OCI-LY1 (cell line): Measurements from ENCODE around the gene L3MBTL3.

Experiments used
- H2AFZ ChIP-seq: fragments of 200-600 bp; sonication (generic), shearing (Covaris generic); 2 replicates; pipeline ENCODE4 v1.6.0; 2014; ENCODE audit warnings: antibody characterized with exemption, mild to moderate bottlenecking, low read length
- H3F3A ChIP-seq: fragments of 200-600 bp; sonication (generic), shearing (Covaris generic); 2 replicates; pipeline ENCODE4 v1.6.0; 2014; ENCODE audit warnings: mild to moderate bottlenecking, antibody characterized with exemption, low read length, moderate library complexity; ENCODE audit not compliant: insufficient read depth
- H3K27ac ChIP-seq: fragments of 200-600 bp; sonication (generic); 2 replicates; pipeline ENCODE4 v1.5.1; 2014; ENCODE audit warnings: low read length, mixed run types, mild to moderate bottlenecking, low read depth; ENCODE audit not compliant: poor library complexity, severe bottlenecking
- H3K27me3 ChIP-seq: fragments of 200-600 bp; sonication (generic); 2 replicates; pipeline ENCODE4 v1.6.0; 2014; ENCODE audit warnings: antibody characterized with exemption, mild to moderate bottlenecking, low read length, moderate library complexity; ENCODE audit not compliant: insufficient read depth
- H3K36me3 ChIP-seq: fragments of 200-600 bp; sonication (generic); 2 replicates; pipeline ENCODE4 v1.6.1; 2014; ENCODE audit warnings: mild to moderate bottlenecking, antibody characterized with exemption, low read length, moderate library complexity, mixed read lengths; ENCODE audit not compliant: insufficient read depth
- H3K4me1 ChIP-seq: fragments of 200-600 bp; sonication (generic); 2 replicates; pipeline ENCODE4 v1.5.1; 2014; ENCODE audit warnings: mild to moderate bottlenecking, low read length, moderate library complexity; ENCODE audit not compliant: insufficient read depth, severe bottlenecking
- H3K4me2 ChIP-seq: fragments of 200-600 bp; sonication (generic), shearing (Covaris generic); 2 replicates; pipeline ENCODE4 v1.6.1; 2014; ENCODE audit warnings: low read length
- H3K4me3 ChIP-seq: fragments of 200-600 bp; sonication (generic); 2 replicates; pipeline ENCODE4 v1.5.1; 2014; ENCODE audit warnings: low read length, low read depth, mild to moderate bottlenecking, mixed read lengths; ENCODE audit not compliant: poor library complexity, severe bottlenecking
- H3K79me2 ChIP-seq: fragments of 200-600 bp; shearing (Covaris generic); 2 replicates; pipeline ENCODE4 v1.6.1; 2016; ENCODE audit warnings: mixed run types, low read length, mixed read lengths; ENCODE audit not compliant: insufficient read depth
- H3K9ac ChIP-seq: fragments of 200-600 bp; sonication (generic), shearing (Covaris generic); 2 replicates; pipeline ENCODE4 v1.6.1; 2014; ENCODE audit warnings: mild to moderate bottlenecking, low read length, mixed read lengths
- H3K9me2 ChIP-seq: fragments of 200-600 bp; sonication (generic), shearing (Covaris generic); 2 replicates; pipeline ENCODE4 v1.6.1; 2014; ENCODE audit warnings: low read depth, mild to moderate bottlenecking, low read length, mixed read lengths
- H3K9me3 ChIP-seq: fragments of 200-600 bp; shearing (Covaris generic); 2 replicates; pipeline ENCODE4 v1.6.1; 2014; ENCODE audit warnings: low read length, mixed read lengths
- H4K20me1 ChIP-seq: fragments of 200-600 bp; sonication (generic), shearing (Covaris generic); 2 replicates; pipeline ENCODE4 v1.6.0; 2016; ENCODE audit warnings: mild to moderate bottlenecking, low read length; ENCODE audit not compliant: insufficient read depth
- CTCF ChIP-seq: fragments of 200-600 bp; sonication (generic), shearing (Covaris generic); IDR thresholded peaks from 2 replicates; pipeline ENCODE4 v1.5.1; 2017; ENCODE audit warnings: mild to moderate bottlenecking, antibody characterized with exemption, low read length, moderate library complexity, mixed read lengths
- EZH2 ChIP-seq: fragments of 200-600 bp; sonication (generic), shearing (Covaris generic); IDR thresholded peaks from 2 replicates; pipeline ENCODE4 v1.8.0; 2017; ENCODE audit warnings: borderline replicate concordance, mixed run types, mild to moderate bottlenecking, antibody characterized with exemption, low read length, moderate library complexity, mixed read lengths

L3MBTL3 gene

GRCh38 chr6:130132286-130132701 lies 113.9 kb downstream of the L3MBTL3 start:
- Histone ChIP-seq H3K9me3 (no peaks in the 10 kb centered on the region), H3K9me2 (no peaks in the 10 kb centered on the region), H3K27me3 (no peaks in the 10 kb centered on the region), H3K4me3 (no peak overlapping the region), H3K79me2 (no peaks in the 10 kb centered on the region), H3K4me1 (peaks cover 12% of the 10 kb centered on the region), H3K4me2 (no peak overlapping the region; the same call in 1 of the 2 replicates), H3K9ac (no peak overlapping the region), H3F3A (no peaks in the 10 kb centered on the region), H3K36me3 (no peaks in the 10 kb centered on the region), H3K27ac (no peak overlapping the region), H2AFZ (no peak overlapping the region), H4K20me1 (no peaks in the 10 kb centered on the region)
- TF ChIP-seq CTCF (no peak), EZH2 (no peak)

- no peak overlapping the region for H3K9ac ChIP-seq
- H4K20me1 ChIP-seq, result no peaks in the 10 kb centered on the region
- peaks cover 12% of the 10 kb centered on the region for H3K4me1 ChIP-seq
- no peak overlapping the region for H3K4me2 ChIP-seq
- H3K27me3 ChIP-seq, result no peaks in the 10 kb centered on the region
- no peaks in the 10 kb centered on the region for H3K36me3 ChIP-seq
- H3K4me3 ChIP-seq, result no peak overlapping the region
- no peaks in the 10 kb centered on the region for H3K9me2 ChIP-seq
- no peak for TF ChIP-seq EZH2
- no peak for TF ChIP-seq CTCF
- no peaks in the 10 kb centered on the region for H3K79me2 ChIP-seq
- H3K27ac ChIP-seq, result no peak overlapping the region
- H3K9me3 ChIP-seq, result no peaks in the 10 kb centered on the region
- no peaks in the 10 kb centered on the region for H3F3A ChIP-seq
- H2AFZ ChIP-seq, result no peak overlapping the region
These were observed 116.2 kb downstream of the L3MBTL3 start for GRCh38 chr6:130134582-130134981.

- Histone ChIP-seq H3K9me3 (no peaks in the 10 kb centered on the region), H3K4me1 (peaks cover 11% of the 10 kb centered on the region), H2AFZ (no peak overlapping the region)
These were observed 118.4 kb downstream of the L3MBTL3 start for GRCh38 chr6:130136798-130137197.

More at GRCh38 chr6:130136798-130137197, 118.4 kb downstream of the L3MBTL3 start:
- H3K9me2 ChIP-seq, result no peaks in the 10 kb centered on the region
- H3K4me3 ChIP-seq, result no peak overlapping the region
- H3K27me3 ChIP-seq, result no peaks in the 10 kb centered on the region
- H3F3A ChIP-seq, result no peaks in the 10 kb centered on the region
- no peak overlapping the region for H3K27ac ChIP-seq
- no peak overlapping the region for H3K9ac ChIP-seq
- TF ChIP-seq CTCF (no peak), EZH2 (no peak)
- no peaks in the 10 kb centered on the region for H4K20me1 ChIP-seq
- H3K4me2 ChIP-seq, result no peak overlapping the region
- no peaks in the 10 kb centered on the region for H3K36me3 ChIP-seq
- H3K79me2 ChIP-seq, result no peaks in the 10 kb centered on the region
